K562 (cell line): ENCODE results near the gene PCCB. TPM values are rescaled to one million over a fixed set of nuclear protein-coding genes. Genes with fewer than 3 reads are reported as not detected.

Experiments
- ATAC-seq: fragments of 200-7000 bp; cut with Tn5 transposase; 3 replicates; pipeline ENCODE4 v1.9.1; 2020; ENCODE audit warnings: moderate library complexity
- BruUV-seq: library from RNA; stranded (reverse); fragments of 400-500 nt; replicated peaks from 2 replicates; lab custom pipeline; 2021; lab: Mats Ljungman, UMichigan
- CTCF ChIA-PET: fragments of 300-600 bp; formaldehyde crosslinking; extraction: SDS; loops from one replicate; lab custom pipeline; 2021; ENCODE audit warnings: low intra/inter-chr PET ratio; lab: Yijun Ruan, JAX
- POLR2A ChIA-PET: fragments of 300-600, 350-650 bp; sonication (Branson Sonifier 250); formaldehyde crosslinking; extraction: SDS; loops from one replicate; lab custom pipeline; 2021; ENCODE audit warnings: antibody characterized with exemption, inconsistent platforms; lab: Yijun Ruan, JAX
- DNase-seq, 4 experiments: peaks; one replicate each; pipeline versions ENCODE4 v3.0.0 to v3.0.0-alpha.2; 2011 to 2018; ENCODE audit warnings: low spot score in 3 of 4, mixed read lengths in 3 of 4; ENCODE audit errors: extremely low read depth in 1 of 4
- FAIRE-seq: peaks from 2 replicates; lab custom pipeline; 2011; peaks lifted over from hg19 to GRCh38; lab: Jason Lieb, UNC
- H2AFZ ChIP-seq: 2 replicates; pipeline ENCODE4 v1.6.0; 2011; ENCODE audit warnings: low read depth, low read length, control low read depth, inconsistent platforms
- H3K27ac ChIP-seq: fragments of 200-600 bp; 3 replicates; pipeline ENCODE4 v1.8.0; 2011; ENCODE audit warnings: low read depth, mild to moderate bottlenecking, control low read depth, inconsistent platforms, low read length, moderate library complexity, mixed read lengths; ENCODE audit errors: extremely low read depth
- H3K27me3 ChIP-seq, 2 experiments: fragments of 300-600 bp in 1 of 2; 2 replicates in 1 of 2; 3 replicates in 1 of 2; pipeline versions ENCODE4 v1.6.0 to v1.8.0; 2011; ENCODE audit warnings: inconsistent platforms in 2 of 2, low read length in 2 of 2, mild to moderate bottlenecking in 1 of 2, mixed read lengths in 1 of 2, moderate library complexity in 1 of 2; ENCODE audit not compliant: control insufficient read depth in 2 of 2, insufficient read depth in 2 of 2
- H3K36me3 ChIP-seq: fragments of 300-600 bp; 3 replicates; pipeline ENCODE4 v1.8.0; 2011; ENCODE audit warnings: mild to moderate bottlenecking, low read length, inconsistent platforms; ENCODE audit not compliant: control insufficient read depth, insufficient read depth
- H3K4me1 ChIP-seq, 2 experiments: fragments of 200-600 bp in 1 of 2; replicated peaks in 1 of 2; 2 replicates in 1 of 2; 3 replicates in 1 of 2; pipeline versions ENCODE4 v1.5.1 to v1.8.0; 2011; ENCODE audit warnings: inconsistent platforms in 2 of 2, low read length in 2 of 2, mild to moderate bottlenecking in 1 of 2, mixed read lengths in 1 of 2, moderate library complexity in 1 of 2; ENCODE audit not compliant: control insufficient read depth in 2 of 2, insufficient read depth in 2 of 2
- H3K4me2 ChIP-seq: 2 replicates; pipeline ENCODE4 v1.6.1; 2011; ENCODE audit warnings: low read length, control low read depth, inconsistent platforms, mixed read lengths; ENCODE audit not compliant: insufficient read depth
- H3K4me3 ChIP-seq: fragments of 200-600 bp; sonication (generic), shearing (Covaris generic); 2 replicates; pipeline ENCODE4 v1.5.1; 2016; ENCODE audit warnings: control low read depth, inconsistent platforms
- H3K79me2 ChIP-seq: fragments of 200-600 bp; 3 replicates; pipeline ENCODE4 v1.8.0; 2011; ENCODE audit warnings: low read length, inconsistent platforms; ENCODE audit not compliant: control insufficient read depth, insufficient read depth
- H3K9ac ChIP-seq, 2 experiments: 2 replicates each; pipeline versions ENCODE4 v1.6.0 to v1.6.1; 2011; ENCODE audit warnings: low read depth in 2 of 2, low read length in 2 of 2, control low read depth in 1 of 2, inconsistent platforms in 1 of 2, mild to moderate bottlenecking in 1 of 2, mixed read lengths in 1 of 2; ENCODE audit not compliant: insufficient read depth in 1 of 2
- H3K9me1 ChIP-seq: one replicate; pipeline ENCODE4 v1.6.0; 2011; ENCODE audit warnings: inconsistent platforms, mild to moderate bottlenecking, low read length, moderate library complexity; ENCODE audit not compliant: control insufficient read depth, insufficient read depth
- H3K9me3 ChIP-seq: replicated peaks from 2 replicates; pipeline ENCODE4 v1.5.1; 2011; ENCODE audit warnings: low read depth, low read length, inconsistent platforms; ENCODE audit not compliant: control insufficient read depth, insufficient read depth
- H4K20me1 ChIP-seq: replicated peaks from 2 replicates; pipeline ENCODE4 v1.6.1; 2011; ENCODE audit warnings: low read length, inconsistent platforms, mixed read lengths; ENCODE audit not compliant: control insufficient read depth, insufficient read depth
- CEBPB ChIP-seq: fragments of 450-650 bp; IDR thresholded peaks from 2 replicates; pipeline ENCODE4 v1.6.1; 2016; ENCODE audit warnings: missing genetic modification characterization, missing compliant biosample characterization
- TAF1 ChIP-seq: IDR thresholded peaks from 2 replicates; pipeline ENCODE4 v1.6.1; 2011; ENCODE audit warnings: mild to moderate bottlenecking, low read length, moderate library complexity; ENCODE audit not compliant: insufficient read depth, control insufficient read depth, severe bottlenecking; ENCODE audit errors: extremely low read depth
- ZNF124 ChIP-seq: sonication (generic); formaldehyde crosslinking; IDR thresholded peaks from 2 replicates; pipeline ENCODE4 v1.8.1; 2022; ENCODE audit warnings: missing genetic modification reagents
- ZNF232 ChIP-seq: sonication (generic); formaldehyde crosslinking; IDR thresholded peaks from 2 replicates; pipeline ENCODE4 v1.8.0; 2022; ENCODE audit warnings: mild to moderate bottlenecking, missing genetic modification reagents
- WGBS: fragments of 100-300 bp; shearing (Covaris generic); methylation state at CpG from one replicate; pipeline ENCODE4 v1.1.6; 2016; ENCODE audit warnings: low coverage, mixed read lengths; ENCODE audit not compliant: insufficient coverage; ENCODE audit errors: missing lambda C conversion rate; 5-methylcytosine and 5-hydroxymethylcytosine counted together
- in situ Hi-C: fragments of 300-500 bp; cut with MboI; formaldehyde crosslinking; loops from 4 replicates; pipeline ENCODE4 v1.15.0; 2018; ENCODE audit warnings: inconsistent platforms, mixed read lengths
- intact Hi-C: fragments of 100-400 bp; cut with micrococcal nuclease; formaldehyde crosslinking; loops from 2 replicates; pipeline ENCODE4 v1.14.2; 2022
- polyA plus RNA-seq, 8 experiments: library from polyadenylated mRNA; depleted of rRNA in 4 of 8; stranded (reverse) in 5 of 8; unstranded in 3 of 8; fragments of >200 nt; fragmentation: Nextera tagmentation in 2 of 8; fragmentation: Illumina TruSeq in 1 of 8; extraction: Ambion mirVana in 2 of 8; extraction: Trizol in 1 of 8; gene quantifications; 2 replicates each; pipeline versions ENCODE4 v1.2.1 to v1.2.3, GENCODE V29; 2011 to 2014; ENCODE audit warnings: inconsistent platforms in 1 of 8, missing spikeins in 1 of 8
- total RNA-seq, 7 experiments: library from RNA; depleted of rRNA in 6 of 7; stranded (reverse); fragments of >200 nt in 6 of 7; fragmentation: Illumina TruSeq in 2 of 7; extraction: Trizol in 2 of 7; gene quantifications; 2 replicates each; pipeline versions ENCODE4 v1.2.1 to v1.2.3, GENCODE V29; 2011 to 2021; ENCODE audit warnings: low replicate concordance in 1 of 7
- TF ChIP-seq, protein P1 (sequence below), 2 experiments: fragments of 450-650 bp; IDR thresholded peaks; 2 replicates each; pipeline ENCODE4 v1.6.1; 2016

PCCB gene
- total and polyA plus RNA-seq, 9 of the 15 experiments (the other 6 are each of a cell fraction or from before 2014, with no cell fraction given): 69.5 to 173 (median 92.8) TPM

- Histone ChIP-seq H3K27ac (peak overlapping the region; percentile 97), H3K27me3 (no peaks in the 10 kb centered on the region), H4K20me1 (no peaks in the 10 kb centered on the region; the same call in 1 of the 2 replicates), H3K4me3 (peak overlapping the region; percentile 58)
- CTCF ChIA-PET: no interaction called here
- peak; percentile 5 for TF ChIP-seq TAF1
- 0 out of 2 replicates have a peak, but pooled peaks have one; percentile 42 for TF ChIP-seq ZNF232 (CRISPR knock-in tag)
- TF ChIP-seq CEBPB (tag): peak; percentile 68
- TF ChIP-seq, protein P1, sequence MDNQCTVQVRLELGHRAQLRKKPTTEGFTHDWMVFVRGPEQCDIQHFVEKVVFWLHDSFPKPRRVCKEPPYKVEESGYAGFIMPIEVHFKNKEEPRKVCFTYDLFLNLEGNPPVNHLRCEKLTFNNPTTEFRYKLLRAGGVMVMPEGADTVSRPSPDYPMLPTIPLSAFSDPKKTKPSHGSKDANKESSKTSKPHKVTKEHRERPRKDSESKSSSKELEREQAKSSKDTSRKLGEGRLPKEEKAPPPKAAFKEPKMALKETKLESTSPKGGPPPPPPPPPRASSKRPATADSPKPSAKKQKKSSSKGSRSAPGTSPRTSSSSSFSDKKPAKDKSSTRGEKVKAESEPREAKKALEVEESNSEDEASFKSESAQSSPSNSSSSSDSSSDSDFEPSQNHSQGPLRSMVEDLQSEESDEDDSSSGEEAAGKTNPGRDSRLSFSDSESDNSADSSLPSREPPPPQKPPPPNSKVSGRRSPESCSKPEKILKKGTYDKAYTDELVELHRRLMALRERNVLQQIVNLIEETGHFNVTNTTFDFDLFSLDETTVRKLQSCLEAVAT (IDR thresholded peaks at IDR 0.05): no peak
- no peak for TF ChIP-seq ZNF124
- TF ChIP-seq, all 486 proteins: peak for 3
- peaks cover 12% of the 10 kb centered on the region; the same call in 2 of the 3 replicates for H3K36me3 ChIP-seq
- H3K79me2 ChIP-seq: peaks cover 61% of the 10 kb centered on the region
- no peaks in the 10 kb centered on the region for H3K9me1 ChIP-seq
- 12% methylated on average over 2 of the region's 3 CpGs for WGBS
- peak overlapping the region; percentile 84 for H3K4me2 ChIP-seq
- H3K9me3 ChIP-seq: no peaks in the 10 kb centered on the region
- peaks cover 14 to 20% of the 10 kb centered on the region in 2 experiments; a peak in 4 of 5 replicates for H3K4me1 ChIP-seq
- BruUV-seq: no TSS peak
- H2AFZ ChIP-seq: peak overlapping the region; percentile 99; the same call in 1 of the 2 replicates
- POLR2A ChIA-PET: interaction anchor here (0.5 to 1.5 kb wide), 3 partner anchors 14 to 94 kb away, joined by 3 to 4 read pairs (median 3); no protein-coding TSS in a partner anchor
- intact Hi-C loops: loop anchor here (2.0 to 5.0 kb wide), 3 partner anchors 55 to 501 kb away; partner anchors contain the start of genes MSL2 and STAG1
- DNase-seq (peak; percentile 11 to 29 (median 16)), ATAC-seq (peak; percentile 43), FAIRE-seq (no peak)
- H3K9ac ChIP-seq: peak overlapping the region in 1 of 2 experiments; percentile 82; a peak in 3 of 4 replicates
- in situ Hi-C loops: no loop called here
These were observed 1.4 kb downstream of the PCCB start for GRCh38 chr3:136251511-136251910.
